Ovary (tissue), 9 donors: ENCODE measurements around the gene CACNA2D1. TPM values are rescaled to one million over a fixed set of nuclear protein-coding genes. Genes with fewer than 3 reads are reported as not detected.

Experiments used
- DNase-seq, 5 donors: peaks; one replicate each; pipeline ENCODE4 v3.0.0-alpha.2; 2019 to 2020
- H3K27ac ChIP-seq, 2 donors: fragments of 200-600 bp; one replicate each; pipeline versions ENCODE4 v1.5.1 to v1.8.0; 2019 to 2022
- H3K27me3 ChIP-seq: fragments of 200-600 bp; one replicate; pipeline ENCODE4 v1.8.0; 2022
- H3K36me3 ChIP-seq: fragments of 200-600 bp; sonication (generic); one replicate; pipeline ENCODE4 v1.5.1; 2019
- H3K4me1 ChIP-seq: one replicate; pipeline ENCODE4 v1.8.1; 2013; ENCODE audit warnings: mild to moderate bottlenecking, moderate library complexity; ENCODE audit not compliant: insufficient read depth
- H3K4me3 ChIP-seq: fragments of 200-600 bp; sonication (generic); one replicate; pipeline ENCODE4 v1.5.1; 2017
- H3K9me3 ChIP-seq, 2 donors: fragments of 200-600 bp in 1 of 2; sonication (generic) in 1 of 2; one replicate each; pipeline versions ENCODE4 v1.5.1 to v1.8.1; 2013 to 2019; ENCODE audit warnings: mild to moderate bottlenecking in 1 of 2, moderate library complexity in 1 of 2
- EP300 ChIP-seq: sonication (generic); formaldehyde crosslinking; IDR thresholded peaks from one replicate; pipeline ENCODE4 v1.6.1; 2017; ENCODE audit warnings: antibody characterized with exemption
- POLR2A ChIP-seq: fragments of 450-650 bp; IDR thresholded peaks from one replicate; pipeline ENCODE4 v1.6.1; 2017; ENCODE audit warnings: antibody characterized with exemption, mild to moderate bottlenecking, moderate library complexity
- WGBS, 3 donors: extraction: QIAGEN DNeasy Blood & Tissue Kit in 1 of 3; methylation state at CpG; one replicate each; pipeline versions ENCODE4 v1.1.5 to v1.1.7; 2013 to 2017; 5-methylcytosine and 5-hydroxymethylcytosine counted together
- intact Hi-C, 4 donors: fragments of 100-400 bp; cut with DNase I; formaldehyde crosslinking; loops; one replicate each; pipeline versions ENCODE4 v1.11.0 to v1.15.1; 2022 to 2023
- polyA plus RNA-seq, 2 donors: library from polyadenylated mRNA; stranded (reverse); fragments of 200-250 nt in 1 of 2; fragments of 350-450 nt in 1 of 2; fragmentation: Illumina TruSeq in 1 of 2; extraction: RNeasy Lipid Tissue Mini Kit (QIAGEN cat#74804) in 1 of 2; gene quantifications; one replicate each; pipeline ENCODE4 v1.2.3, GENCODE V29; 2013 to 2014
- total RNA-seq, 7 donors: library from RNA; depleted of rRNA in 2 of 7; stranded (reverse); fragments of >200 nt in 2 of 7; fragmentation: NEBNext Ultra II Directional in 3 of 7; extraction: Animal tissue kit (Norgen Biotek cat#: 25700) in 3 of 7; gene quantifications; one replicate each; pipeline versions ENCODE4 v1.1.0 to v1.2.4, GENCODE V29; 2016 to 2023
- TF ChIP-seq, protein P1 (sequence below), 3 donors: fragments of 450-650 bp in 2 of 3; fragments of 200-600 bp in 1 of 3; IDR thresholded peaks; one replicate each; pipeline versions ENCODE4 v1.5.1 to v1.8.0; 2016 to 2022; ENCODE audit warnings: antibody characterized with exemption in 3 of 3, mild to moderate bottlenecking in 1 of 3
- donor health status: DM: no; HTN: no; CAD: no; lungs with moderate emphysema.
- donor health status: DM: no; HTN: no; CAD: no.
- donor health status: Bipolar disorder and iron deficiency.
- donor health status: DM: yes; HTN: yes; CAD: no.
- donor health status: DM: no; HTN: no; CAD: no.
- donor health status: DM: yes; HTN: yes; CAD: no.

CACNA2D1 gene
- total and polyA plus RNA-seq, 9 donors: 6.6 to 34.2 (median 18.8) TPM

DNA sequence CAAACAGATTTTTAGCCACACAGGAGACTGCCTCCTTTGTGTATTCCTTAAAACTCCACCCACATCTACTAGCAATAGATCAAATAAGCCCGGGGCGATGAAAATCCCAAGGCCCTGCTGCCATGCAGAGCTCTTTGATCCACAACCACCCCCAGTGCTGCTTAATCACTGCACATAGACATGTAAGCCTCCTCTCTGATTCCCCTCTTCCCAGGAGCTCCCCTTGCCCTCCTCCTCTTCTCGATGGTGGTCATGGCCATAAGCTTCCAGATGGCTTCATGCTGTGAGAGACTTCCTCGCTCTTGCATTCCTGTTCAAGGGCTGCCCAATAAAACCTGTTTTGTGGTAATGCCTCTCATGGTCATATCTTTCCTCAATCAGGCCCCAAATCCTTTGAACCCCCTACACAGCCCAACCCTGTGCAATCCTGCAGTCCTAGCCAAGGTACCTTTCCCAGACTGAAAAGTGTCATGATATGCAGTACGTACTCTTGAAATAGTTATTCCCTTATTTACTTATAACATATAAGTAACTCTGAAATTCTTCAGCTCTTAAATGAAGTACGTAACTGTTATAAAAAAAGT, 158.5 kb downstream of the CACNA2D1 start:
- no peak for DNase-seq
- no peak overlapping the region for H3K4me3 ChIP-seq
- TF ChIP-seq EP300 (no peak), POLR2A (no peak)
- TF ChIP-seq, protein P1, sequence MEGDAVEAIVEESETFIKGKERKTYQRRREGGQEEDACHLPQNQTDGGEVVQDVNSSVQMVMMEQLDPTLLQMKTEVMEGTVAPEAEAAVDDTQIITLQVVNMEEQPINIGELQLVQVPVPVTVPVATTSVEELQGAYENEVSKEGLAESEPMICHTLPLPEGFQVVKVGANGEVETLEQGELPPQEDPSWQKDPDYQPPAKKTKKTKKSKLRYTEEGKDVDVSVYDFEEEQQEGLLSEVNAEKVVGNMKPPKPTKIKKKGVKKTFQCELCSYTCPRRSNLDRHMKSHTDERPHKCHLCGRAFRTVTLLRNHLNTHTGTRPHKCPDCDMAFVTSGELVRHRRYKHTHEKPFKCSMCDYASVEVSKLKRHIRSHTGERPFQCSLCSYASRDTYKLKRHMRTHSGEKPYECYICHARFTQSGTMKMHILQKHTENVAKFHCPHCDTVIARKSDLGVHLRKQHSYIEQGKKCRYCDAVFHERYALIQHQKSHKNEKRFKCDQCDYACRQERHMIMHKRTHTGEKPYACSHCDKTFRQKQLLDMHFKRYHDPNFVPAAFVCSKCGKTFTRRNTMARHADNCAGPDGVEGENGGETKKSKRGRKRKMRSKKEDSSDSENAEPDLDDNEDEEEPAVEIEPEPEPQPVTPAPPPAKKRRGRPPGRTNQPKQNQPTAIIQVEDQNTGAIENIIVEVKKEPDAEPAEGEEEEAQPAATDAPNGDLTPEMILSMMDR (IDR thresholded peaks at IDR 0.05): no peak
- WGBS, 3 donors: 91 to 94% (median 94%) methylated on average over 6 of the region's 6 CpGs
- H3K27ac ChIP-seq: no peak overlapping the region
- H3K4me1 ChIP-seq: peaks cover 3% of the 10 kb centered on the region
- intact Hi-C loops: no loop called here
- H3K27me3 ChIP-seq: no peaks in the 10 kb centered on the region
- no peaks in the 10 kb centered on the region for H3K9me3 ChIP-seq
- H3K36me3 ChIP-seq: no peaks in the 10 kb centered on the region

DNA sequence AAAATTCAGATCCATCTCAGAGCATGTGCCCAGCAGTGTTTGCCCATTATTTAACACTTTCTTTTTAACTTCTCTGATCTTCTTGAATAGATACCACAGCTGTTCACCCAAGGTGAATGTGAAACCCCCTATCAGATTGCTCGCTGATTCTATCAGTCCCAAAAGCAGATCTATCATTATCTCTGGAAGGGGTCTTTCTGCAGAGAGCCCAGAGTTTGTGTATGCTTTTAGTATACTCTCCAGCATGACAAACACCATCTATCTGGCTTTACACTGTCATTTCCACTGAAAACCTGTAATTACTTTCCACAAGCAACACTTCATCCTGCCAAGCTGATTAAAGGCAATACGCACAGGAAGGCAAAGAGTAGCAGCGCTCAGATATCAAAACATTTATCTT, 168.2 kb downstream of the CACNA2D1 start:
- no peaks in the 10 kb centered on the region for H3K27me3 ChIP-seq
- DNase-seq: no peak
- no peaks in the 10 kb centered on the region for H3K36me3 ChIP-seq
- TF ChIP-seq POLR2A (no peak), EP300 (no peak)
- TF ChIP-seq, protein P1 (IDR thresholded peaks at IDR 0.05): no peak
- 93 to 97% (median 93%) methylated on average over 3 of the region's 3 CpGs for WGBS, 3 donors
- no peak overlapping the region for H3K27ac ChIP-seq
- H3K4me3 ChIP-seq: no peak overlapping the region
- H3K9me3 ChIP-seq: no peaks in the 10 kb centered on the region
- intact Hi-C loops: no loop called here
- H3K4me1 ChIP-seq: no peaks in the 10 kb centered on the region

DNA sequence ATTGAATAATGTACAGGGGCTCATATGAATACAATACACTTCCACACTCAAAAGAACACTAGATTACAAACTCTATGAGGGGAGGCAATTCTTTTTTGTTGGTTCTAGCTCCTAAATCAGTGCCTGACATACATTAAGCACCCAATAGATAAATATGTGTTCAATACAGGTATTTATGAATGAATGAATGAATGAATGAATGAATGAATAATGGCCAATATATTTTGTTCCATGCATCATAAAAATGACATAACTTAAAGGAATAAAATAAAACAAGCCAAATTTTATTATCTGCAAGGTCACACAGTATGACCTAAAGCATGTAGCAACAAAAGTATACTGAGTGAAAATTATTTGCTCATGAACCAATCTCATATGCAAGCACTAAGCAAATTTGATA, 168.9 kb downstream of the CACNA2D1 start:
- no peaks in the 10 kb centered on the region for H3K9me3 ChIP-seq
- DNase-seq: no peak
- no peaks in the 10 kb centered on the region for H3K4me1 ChIP-seq
- H3K27ac ChIP-seq: no peak overlapping the region
- H3K4me3 ChIP-seq: no peak overlapping the region
- no peaks in the 10 kb centered on the region for H3K27me3 ChIP-seq
- TF ChIP-seq, protein P1 (IDR thresholded peaks at IDR 0.05): no peak
- no peak for TF ChIP-seq EP300
- no peak for TF ChIP-seq POLR2A
- intact Hi-C loops: no loop called here
- no peaks in the 10 kb centered on the region for H3K36me3 ChIP-seq

DNA sequence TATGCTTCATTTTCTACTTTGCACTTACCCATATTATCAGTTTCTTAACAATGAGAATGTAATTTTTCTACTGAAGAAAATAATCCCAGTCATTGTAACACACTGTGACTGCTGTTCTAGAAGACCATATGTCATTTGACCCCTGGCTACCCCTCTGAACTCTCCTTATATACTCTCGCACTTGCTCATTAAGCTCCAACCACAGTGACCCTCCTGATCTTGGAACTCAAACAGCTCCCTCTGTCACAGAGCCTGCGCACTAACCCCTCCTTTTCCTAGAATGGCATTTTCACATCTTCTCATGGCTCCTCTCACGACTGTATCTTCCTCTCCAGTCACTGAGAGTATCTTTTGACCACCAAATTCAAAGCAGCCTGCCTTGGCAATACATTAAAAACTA, 169.7 kb downstream of the CACNA2D1 start:
- Histone ChIP-seq H3K4me1 (no peaks in the 10 kb centered on the region), H3K9me3 (no peaks in the 10 kb centered on the region), H3K4me3 (no peak overlapping the region), H3K36me3 (no peaks in the 10 kb centered on the region), H3K27me3 (no peaks in the 10 kb centered on the region), H3K27ac (no peak overlapping the region)
- TF ChIP-seq, protein P1 (IDR thresholded peaks at IDR 0.05): no peak
- intact Hi-C loops: no loop called here
- no peak for DNase-seq
- WGBS, 3 donors: 77 to 80% (median 79%) methylated on average over 3 of the region's 3 CpGs
